ENCODE data around the gene RAPGEF2.

Gene RAPGEF2

GRCh38 chr4:159105761-159106243 is 2.9 kb downstream of the RAPGEF2 start (continued):
- TF ChIP-seq GLI2 (tag by site-specific recombination; IDR thresholded peaks at IDR 0.05; ENCODE audit: borderline replicate concordance, low read depth): no peak
- peak; percentile 88 for TF ChIP-seq KLF10 (tag by site-specific recombination; IDR thresholded peaks at IDR 0.05)
- TF ChIP-seq HOXD13 (CRISPR knock-in tag; IDR thresholded peaks at IDR 0.05; ENCODE audit: borderline replicate concordance): no peak
- no peak for TF ChIP-seq ZNF670 (tag by site-specific recombination; IDR thresholded peaks at IDR 0.05; ENCODE audit: low read depth)
- no peak for TF ChIP-seq ZNF837 (tag by site-specific recombination; IDR thresholded peaks at IDR 0.05)
- 0 out of 2 replicates have a peak, but pooled peaks have one; percentile 35 for TF ChIP-seq ZBTB20 (tag by site-specific recombination; IDR thresholded peaks at IDR 0.05)
- peak; percentile 46; the same call in 1 of the 2 replicates for TF ChIP-seq ZNF366 (tag by site-specific recombination; conservative IDR thresholded peaks at IDR 0.05)
- peak; percentile 48; the same call in 1 of the 2 replicates for TF ChIP-seq KLF9 (tag by site-specific recombination; IDR thresholded peaks at IDR 0.05; ENCODE audit: low read depth)
- TF ChIP-seq ZNF202 (tag by site-specific recombination; IDR thresholded peaks at IDR 0.05; ENCODE audit: borderline replicate concordance): no peak
- TF ChIP-seq ZNF354C (tag by site-specific recombination; IDR thresholded peaks at IDR 0.05; ENCODE audit: borderline replicate concordance, low read depth): no peak
- peak; percentile 99 for TF ChIP-seq ZNF692 (tag by site-specific recombination; IDR thresholded peaks at IDR 0.05)
- TF ChIP-seq ZNF398 (tag by site-specific recombination; IDR thresholded peaks at IDR 0.05): peak; percentile 33; the same call in 1 of the 2 replicates
- peak; percentile 80 for TF ChIP-seq ZEB2 (tag by site-specific recombination; IDR thresholded peaks at IDR 0.05)
- peak; percentile 52; the same call in 1 of the 2 replicates for TF ChIP-seq ZNF558 (tag by site-specific recombination; IDR thresholded peaks at IDR 0.05)
- peak; percentile 85 for TF ChIP-seq SP7 (tag by site-specific recombination; IDR thresholded peaks at IDR 0.05)
- TF ChIP-seq ZFP69B (tag by site-specific recombination; IDR thresholded peaks at IDR 0.05): peak; percentile 98
- TF ChIP-seq ZNF544 (tag by site-specific recombination; IDR thresholded peaks at IDR 0.05): no peak
- TF ChIP-seq ZBTB44 (tag by site-specific recombination; IDR thresholded peaks at IDR 0.05): peak; percentile 46
- TF ChIP-seq ZNF843 (tag by site-specific recombination; IDR thresholded peaks at IDR 0.05): 0 out of 2 replicates have a peak, but pooled peaks have one; percentile 59
- no peak for TF ChIP-seq ZNF266 (tag by site-specific recombination; IDR thresholded peaks at IDR 0.05; ENCODE audit: low read depth)
- TF ChIP-seq OSR2 (tag by site-specific recombination; IDR thresholded peaks at IDR 0.05): 0 out of 2 replicates have a peak, but pooled peaks have one; percentile 28
- TF ChIP-seq PATZ1 (tag by site-specific recombination; IDR thresholded peaks at IDR 0.05): peak; percentile 75
- TF ChIP-seq HIC1 (tag by site-specific recombination; IDR thresholded peaks at IDR 0.05): peak; percentile 63
- peak; percentile 44; the same call in 1 of the 2 replicates for TF ChIP-seq KLF8 (tag by site-specific recombination; IDR thresholded peaks at IDR 0.05)
- no peak for TF ChIP-seq ZNF555 (tag by site-specific recombination; conservative IDR thresholded peaks at IDR 0.05)
- peak; percentile 76 for TF ChIP-seq FEZF1 (tag by site-specific recombination; IDR thresholded peaks at IDR 0.05)
- peak; percentile 64; the same call in 1 of the 2 replicates for TF ChIP-seq BCL11A (tag by site-specific recombination; IDR thresholded peaks at IDR 0.05; ENCODE audit: low read depth)
- no peak for TF ChIP-seq ZNF48 (tag by site-specific recombination; IDR thresholded peaks at IDR 0.05)
- peak; percentile 37 for TF ChIP-seq ATF2 (tag by site-specific recombination; IDR thresholded peaks at IDR 0.05; ENCODE audit: low read depth)
- TF ChIP-seq ZNF114 (tag by site-specific recombination; IDR thresholded peaks at IDR 0.05): no peak

Measured in HEK293 (cell line).